Fibroblast of mammary gland (primary cell): Measurements from ENCODE around the gene SAG.
A peak's percentile ranks its signal among the peaks of the same experiment; 100 is the strongest.

Experiments used
- DNase-seq: peaks from one replicate; pipeline ENCODE4 v3.0.0-alpha.2; 2010; ENCODE audit warnings: low read depth
- H3K4me3 ChIP-seq: 2 replicates; pipeline ENCODE4 v1.5.1; 2011; ENCODE audit warnings: low read depth, mild to moderate bottlenecking, low read length, moderate library complexity; ENCODE audit not compliant: control insufficient read depth
- TF ChIP-seq, protein P1 (sequence below): conservative IDR thresholded peaks from 2 replicates; pipeline ENCODE4 v1.5.1; 2011; ENCODE audit warnings: low read depth, low read length, inconsistent platforms; ENCODE audit not compliant: control insufficient read depth, insufficient read depth

SAG gene

DNA sequence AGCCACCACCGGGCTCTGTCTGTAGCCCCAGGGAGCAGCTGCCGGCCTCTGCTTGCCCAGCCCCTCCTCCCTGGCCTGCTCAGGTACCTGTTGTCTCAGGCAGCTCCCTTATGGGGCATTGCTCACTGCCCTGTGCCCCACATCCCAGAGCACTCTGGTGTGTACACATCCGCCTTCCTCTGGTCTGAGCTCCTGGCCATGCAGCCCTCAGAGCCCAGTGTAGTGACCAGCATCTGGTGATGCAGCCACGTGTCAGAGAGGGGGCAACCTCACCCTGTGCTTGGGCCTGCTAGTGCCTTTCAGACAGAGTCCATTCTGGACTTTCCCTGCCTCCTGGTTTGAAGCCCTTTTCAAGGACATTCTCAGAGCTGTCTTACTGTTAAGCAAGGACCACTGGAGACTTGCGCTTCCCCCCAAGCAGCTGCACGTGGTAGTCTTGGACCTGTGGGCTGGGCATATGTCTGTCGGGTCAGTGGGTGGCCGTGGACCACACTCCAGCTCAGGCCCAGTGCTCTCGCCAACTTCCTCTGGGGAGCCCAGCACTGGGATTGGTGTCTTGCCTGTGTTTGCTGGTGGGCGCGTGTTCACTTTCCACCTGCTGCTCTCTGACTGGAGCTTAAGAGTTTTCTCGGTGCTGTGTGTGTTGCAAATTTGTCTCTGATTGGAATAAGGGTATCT is 77.3 kb downstream of the SAG start:
- H3K4me3 ChIP-seq: no peak overlapping the region
- TF ChIP-seq, protein P1, sequence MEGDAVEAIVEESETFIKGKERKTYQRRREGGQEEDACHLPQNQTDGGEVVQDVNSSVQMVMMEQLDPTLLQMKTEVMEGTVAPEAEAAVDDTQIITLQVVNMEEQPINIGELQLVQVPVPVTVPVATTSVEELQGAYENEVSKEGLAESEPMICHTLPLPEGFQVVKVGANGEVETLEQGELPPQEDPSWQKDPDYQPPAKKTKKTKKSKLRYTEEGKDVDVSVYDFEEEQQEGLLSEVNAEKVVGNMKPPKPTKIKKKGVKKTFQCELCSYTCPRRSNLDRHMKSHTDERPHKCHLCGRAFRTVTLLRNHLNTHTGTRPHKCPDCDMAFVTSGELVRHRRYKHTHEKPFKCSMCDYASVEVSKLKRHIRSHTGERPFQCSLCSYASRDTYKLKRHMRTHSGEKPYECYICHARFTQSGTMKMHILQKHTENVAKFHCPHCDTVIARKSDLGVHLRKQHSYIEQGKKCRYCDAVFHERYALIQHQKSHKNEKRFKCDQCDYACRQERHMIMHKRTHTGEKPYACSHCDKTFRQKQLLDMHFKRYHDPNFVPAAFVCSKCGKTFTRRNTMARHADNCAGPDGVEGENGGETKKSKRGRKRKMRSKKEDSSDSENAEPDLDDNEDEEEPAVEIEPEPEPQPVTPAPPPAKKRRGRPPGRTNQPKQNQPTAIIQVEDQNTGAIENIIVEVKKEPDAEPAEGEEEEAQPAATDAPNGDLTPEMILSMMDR: no peak
- DNase-seq: no peak

DNA sequence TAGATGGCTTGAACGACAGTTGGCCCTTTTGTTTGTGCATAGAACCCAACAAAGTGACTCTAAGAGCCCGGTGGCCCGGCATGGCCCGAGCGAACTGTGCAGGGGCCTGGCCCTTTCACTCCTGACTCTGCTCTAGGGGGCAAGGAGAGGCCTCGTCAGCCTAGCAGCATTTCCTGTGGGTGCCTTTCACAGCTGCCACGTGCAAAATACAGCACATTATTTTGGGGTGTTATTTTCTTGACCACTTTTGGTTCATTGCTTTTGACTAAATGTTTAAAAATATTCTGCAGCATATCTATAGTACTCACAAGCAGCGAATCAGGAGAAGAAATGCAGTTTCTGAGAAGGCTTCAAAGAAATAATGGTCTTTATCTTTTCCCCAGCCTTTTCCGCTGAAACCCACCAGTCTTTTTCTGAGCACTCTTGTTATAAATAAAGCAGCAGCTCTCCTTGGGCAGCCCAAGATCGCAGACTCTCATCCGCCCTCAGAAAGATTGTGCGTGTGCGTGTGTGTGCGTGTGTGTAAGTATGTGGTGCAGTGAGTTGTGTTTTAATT is 78.0 kb downstream of the SAG start:
- H3K4me3 ChIP-seq: no peak overlapping the region
- DNase-seq: no peak
- TF ChIP-seq, protein P1: no peak

DNA sequence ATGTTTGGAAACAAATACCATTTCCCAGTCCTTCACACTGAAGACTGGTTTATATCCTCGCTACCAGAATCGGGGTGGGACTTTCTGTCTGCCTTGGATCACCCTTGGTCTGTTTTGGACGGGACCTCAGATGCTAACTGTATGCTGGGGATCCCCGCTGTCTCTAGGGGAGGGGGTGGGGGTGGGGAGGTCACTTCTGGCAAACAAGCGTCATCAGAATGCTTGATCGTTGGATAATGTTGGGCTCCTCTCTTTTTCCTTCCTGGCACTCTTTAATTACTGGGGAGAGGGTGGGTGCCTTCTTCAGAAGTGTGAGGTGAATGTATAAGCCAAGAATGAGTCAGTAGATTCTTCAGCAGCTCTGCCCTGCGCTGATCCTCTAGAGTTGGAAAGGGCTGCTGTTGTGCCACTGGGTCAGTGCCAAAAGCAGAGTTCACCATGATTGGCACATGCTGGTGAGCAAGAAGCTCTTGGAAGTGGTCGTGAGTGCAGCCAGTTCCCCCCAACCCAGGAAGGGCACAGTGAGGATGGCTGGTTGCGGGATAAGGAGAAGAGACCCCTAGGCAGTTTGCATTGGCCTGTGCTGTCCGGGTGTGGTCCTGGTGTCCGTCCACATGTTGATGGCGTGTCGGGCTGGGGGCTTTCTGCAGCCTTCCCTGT is 78.9 kb downstream of the SAG start:
- no peak overlapping the region for H3K4me3 ChIP-seq
- peak; percentile 70 for DNase-seq
- TF ChIP-seq, protein P1: no peak

DNA sequence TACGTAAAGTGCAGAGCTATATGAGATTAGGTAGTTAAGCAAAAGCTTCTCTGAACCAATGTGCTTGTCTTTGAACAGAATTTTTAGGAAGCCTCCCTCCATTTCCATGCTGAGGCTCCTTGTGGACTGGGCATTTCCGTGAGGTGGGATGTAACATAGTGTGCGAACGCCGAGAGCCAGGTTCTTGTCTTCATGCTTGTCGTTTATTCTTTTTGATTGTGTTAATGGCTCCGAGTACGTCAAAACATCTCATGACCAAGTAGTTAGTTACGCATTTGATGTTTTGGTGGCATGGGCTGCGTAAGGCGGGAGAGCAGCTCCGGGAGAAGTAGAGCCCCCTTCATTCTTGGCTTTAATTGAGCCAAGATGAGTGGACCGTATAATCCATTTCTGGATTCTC is 79.6 kb downstream of the SAG start:
- TF ChIP-seq, protein P1: no peak
- no peak for DNase-seq
- H3K4me3 ChIP-seq: no peak overlapping the region

DNA sequence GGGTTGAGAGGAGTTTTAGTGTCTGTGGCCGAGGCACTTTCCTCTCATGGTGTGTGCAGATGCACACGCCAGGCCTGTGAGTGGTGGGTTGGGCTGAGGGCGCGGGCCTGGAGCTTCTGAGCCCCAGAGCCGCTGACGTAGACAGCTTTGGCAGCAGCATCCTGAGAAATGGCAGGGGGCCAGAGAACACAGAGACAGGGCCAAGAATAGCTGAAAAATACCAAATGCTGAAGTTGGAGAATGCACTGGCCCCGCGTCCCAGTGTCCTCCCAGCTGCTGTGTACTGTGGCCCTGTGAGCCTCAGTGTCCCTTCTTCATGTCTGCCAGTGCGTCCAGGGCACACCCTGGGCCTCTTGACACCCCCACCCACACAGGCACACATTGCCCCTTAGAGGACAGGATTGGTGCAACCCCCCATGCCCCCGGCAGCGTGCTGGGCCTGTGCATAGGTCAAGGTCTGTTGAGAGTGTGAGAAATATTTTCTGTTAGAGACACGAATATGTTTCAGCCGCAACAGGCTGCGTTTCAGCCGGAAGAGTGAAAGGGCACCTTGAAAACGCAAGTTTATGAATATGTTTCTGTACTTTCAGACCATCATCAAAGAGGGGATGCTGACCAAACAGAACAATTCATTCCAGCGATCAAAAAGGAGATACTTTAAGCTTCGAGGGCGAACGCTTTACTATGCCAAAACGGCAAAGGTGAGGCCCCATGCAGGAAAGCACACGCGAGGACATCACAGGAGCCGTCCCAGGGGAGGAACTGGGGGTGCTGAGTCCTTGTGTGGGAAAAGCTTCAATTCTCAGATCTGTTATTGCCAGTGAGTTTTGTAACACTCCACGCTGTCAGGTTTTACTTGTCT is 80.3 kb downstream of the SAG start:
- TF ChIP-seq, protein P1: no peak
- DNase-seq: peak; percentile 96
- H3K4me3 ChIP-seq: no peak overlapping the region

DNA sequence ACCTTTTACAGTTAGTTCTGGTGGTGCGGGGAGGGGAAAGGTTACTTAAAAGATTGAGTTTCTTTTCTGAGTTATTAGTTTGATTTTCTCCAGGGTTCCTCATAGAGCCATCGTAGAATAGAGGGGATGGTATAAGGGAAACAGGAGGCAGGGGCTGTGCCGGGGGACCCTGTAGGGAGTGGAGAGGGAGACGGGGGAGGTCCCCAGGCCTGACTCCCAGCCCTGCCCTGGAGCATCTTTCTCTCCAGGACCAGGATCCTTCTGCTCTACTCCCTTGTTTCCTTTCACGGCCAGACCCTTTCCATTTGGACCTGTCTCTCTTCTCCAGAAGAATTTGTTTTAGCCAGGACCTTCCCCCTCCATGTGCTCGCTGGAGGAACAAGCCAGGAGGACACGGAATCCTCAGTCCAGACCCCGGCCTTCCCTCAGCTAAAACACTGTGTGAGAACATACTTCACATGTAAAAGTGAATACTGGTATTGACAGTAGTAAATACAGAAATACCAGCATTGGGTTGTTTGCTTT is 82.0 kb downstream of the SAG start:
- no peak overlapping the region for H3K4me3 ChIP-seq
- TF ChIP-seq, protein P1: no peak
- no peak for DNase-seq
